Neural cell (in vitro differentiated cells): Measurements from ENCODE around the gene CADM1. TPM values are rescaled to one million over a fixed set of nuclear protein-coding genes. Genes with fewer than 3 reads are reported as not detected.

Experiments
- H2AFZ ChIP-seq: fragments of 200-600, 300-800 bp; sonication (generic), shearing (Covaris generic); 2 replicates; pipeline ENCODE4 v1.6.0; 2014; ENCODE audit warnings: low read depth, mild to moderate bottlenecking, antibody characterized with exemption, low read length, moderate library complexity
- H3F3A ChIP-seq: fragments of 200-600 bp; shearing (Covaris generic); 2 replicates; pipeline ENCODE4 v1.6.1; 2016; ENCODE audit warnings: mild to moderate bottlenecking, moderate library complexity, mixed read lengths, antibody characterized with exemption, low read length; ENCODE audit not compliant: insufficient read depth, poor library complexity, severe bottlenecking
- H3K27ac ChIP-seq: fragments of 200-600, 300-800 bp; sonication (generic), shearing (Covaris generic); 2 replicates; pipeline ENCODE4 v1.5.1; 2014; ENCODE audit warnings: mild to moderate bottlenecking, low read length, moderate library complexity
- H3K27me3 ChIP-seq: fragments of 300-800, 200-600 bp; sonication (generic), shearing (Covaris generic); 2 replicates; pipeline ENCODE4 v1.6.0; 2014; ENCODE audit warnings: mild to moderate bottlenecking, low read depth, low read length, moderate library complexity; ENCODE audit not compliant: insufficient read depth
- H3K36me3 ChIP-seq: fragments of 300-800, 200-600 bp; sonication (generic), shearing (Covaris generic); 2 replicates; pipeline ENCODE4 v1.5.1; 2014; ENCODE audit warnings: mild to moderate bottlenecking, antibody characterized with exemption, low read length, moderate library complexity; ENCODE audit not compliant: insufficient read depth
- H3K4me2 ChIP-seq: fragments of 300-800, 200-600 bp; sonication (generic), shearing (Covaris generic); 2 replicates; pipeline ENCODE4 v1.6.0; 2014; ENCODE audit warnings: mild to moderate bottlenecking, low read length
- H3K4me3 ChIP-seq: fragments of 300-800, 200-600 bp; sonication (generic), shearing (Covaris generic); 2 replicates; pipeline ENCODE4 v1.5.1; 2014; ENCODE audit warnings: mild to moderate bottlenecking, low read length, moderate library complexity
- H3K79me2 ChIP-seq: fragments of 200-600 bp; shearing (Covaris generic); replicated peaks from 2 replicates; pipeline ENCODE4 v1.6.0; 2014; ENCODE audit warnings: mild to moderate bottlenecking, low read length, moderate library complexity; ENCODE audit not compliant: insufficient read depth
- H3K9ac ChIP-seq: fragments of 300-800, 200-600 bp; sonication (generic), shearing (Covaris generic); 2 replicates; pipeline ENCODE4 v1.6.1; 2016; ENCODE audit warnings: mild to moderate bottlenecking, low read length, mixed read lengths
- H3K9me2 ChIP-seq: fragments of 200-600 bp; shearing (Covaris generic); 2 replicates; pipeline ENCODE4 v1.6.1; 2016; ENCODE audit warnings: mild to moderate bottlenecking, low read length, mixed read lengths; ENCODE audit not compliant: insufficient read depth
- H3K9me3 ChIP-seq: fragments of 200-600, 300-800 bp; sonication (generic), shearing (Covaris generic); 2 replicates; pipeline ENCODE4 v1.6.1; 2016; ENCODE audit warnings: mild to moderate bottlenecking, mixed run types, low read length, moderate library complexity, mixed read lengths
- H4K20me1 ChIP-seq: fragments of 200-600 bp; shearing (Covaris generic); 2 replicates; pipeline ENCODE4 v1.6.1; 2016; ENCODE audit warnings: mild to moderate bottlenecking, mixed run types; ENCODE audit not compliant: insufficient read depth
- EP300 ChIP-seq: fragments of 450-650 bp; conservative IDR thresholded peaks from 2 replicates; pipeline ENCODE4 v1.6.1; 2014; ENCODE audit warnings: antibody characterized with exemption, mild to moderate bottlenecking, moderate library complexity; ENCODE audit not compliant: poor library complexity, severe bottlenecking
- EZH2 ChIP-seq: fragments of 200-600, 300-800 bp; shearing (Covaris generic), sonication (generic); IDR thresholded peaks from 2 replicates; pipeline ENCODE4 v1.6.1; 2014; ENCODE audit warnings: antibody characterized with exemption, low read length, borderline replicate concordance, mild to moderate bottlenecking; ENCODE audit not compliant: insufficient read depth, poor library complexity, severe bottlenecking
- MXI1 ChIP-seq: fragments of 450-650 bp; conservative IDR thresholded peaks from 2 replicates; pipeline ENCODE4 v1.6.1; 2014; ENCODE audit warnings: antibody characterized with exemption, mild to moderate bottlenecking; ENCODE audit not compliant: poor library complexity, severe bottlenecking
- POLR2AphosphoS5 ChIP-seq: IDR thresholded peaks from 2 replicates; pipeline ENCODE4 v1.6.1; 2012
- RAD21 ChIP-seq: fragments of 450-650 bp; conservative IDR thresholded peaks from 2 replicates; pipeline ENCODE4 v1.6.1; 2014; ENCODE audit warnings: antibody characterized with exemption, mild to moderate bottlenecking, moderate library complexity
- SMC3 ChIP-seq: fragments of 450-650 bp; conservative IDR thresholded peaks from 2 replicates; pipeline ENCODE4 v1.6.1; 2014; ENCODE audit warnings: antibody characterized with exemption, mild to moderate bottlenecking, moderate library complexity; ENCODE audit not compliant: poor library complexity
- TAF1 ChIP-seq: IDR thresholded peaks from 2 replicates; pipeline ENCODE4 v1.6.1; 2012; ENCODE audit warnings: low read depth
- polyA plus RNA-seq: library from polyadenylated mRNA; depleted of rRNA; stranded (reverse); fragments of >200 nt; gene quantifications from 2 replicates; pipeline ENCODE4 v1.2.3, GENCODE V29; 2014
- TF ChIP-seq, protein P1 (sequence below): fragments of 450-650 bp; IDR thresholded peaks from 2 replicates; pipeline ENCODE4 v1.5.1; 2014; ENCODE audit warnings: antibody characterized with exemption, mild to moderate bottlenecking, moderate library complexity; ENCODE audit not compliant: poor library complexity, severe bottlenecking
- TF ChIP-seq, protein P2 (sequence below): IDR thresholded peaks from 2 replicates; pipeline ENCODE4 v1.6.1; 2012; ENCODE audit warnings: borderline replicate concordance

CADM1 gene
- polyA plus RNA-seq, 1 donor from 2014 or later = 92.1 TPM

DNA sequence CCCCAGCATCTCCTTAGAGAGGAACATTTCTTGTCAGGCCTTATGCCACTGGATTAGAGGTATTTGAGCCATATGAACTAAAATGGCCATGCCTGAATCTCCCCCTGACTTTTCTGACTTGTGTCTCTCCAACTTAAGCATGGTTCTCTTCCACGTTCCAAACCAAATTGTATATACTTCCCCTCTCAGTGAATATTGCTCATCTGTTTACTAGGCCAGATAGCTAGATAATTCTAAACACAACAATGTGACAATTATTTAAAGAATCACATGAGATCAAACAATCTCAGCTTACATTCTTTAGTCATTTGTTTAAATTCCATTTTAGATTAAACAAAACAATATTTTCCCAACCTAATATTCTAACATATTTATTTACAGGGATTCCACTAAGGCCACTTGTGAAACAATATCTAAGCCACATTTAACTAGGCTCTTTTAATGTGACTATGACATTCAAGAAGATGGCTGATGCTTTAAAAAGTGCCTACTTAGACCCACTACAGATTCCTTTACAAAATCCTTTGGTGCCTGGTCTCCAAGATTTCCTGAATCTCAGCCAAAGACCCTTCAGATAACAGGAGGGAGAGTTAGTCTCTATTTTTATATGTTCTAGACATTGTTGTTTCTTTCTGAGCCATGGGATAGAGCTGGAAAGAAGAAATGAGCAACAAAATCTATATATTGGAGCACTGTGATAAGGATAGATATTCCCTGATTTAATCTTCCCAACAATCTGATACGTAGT lies 105.7 kb downstream of the CADM1 start:
- Histone ChIP-seq H3K79me2 (no peaks in the 10 kb centered on the region), H3K36me3 (no peaks in the 10 kb centered on the region), H3K9ac (no peak overlapping the region), H3K27me3 (no peaks in the 10 kb centered on the region), H4K20me1 (no peaks in the 10 kb centered on the region), H3K27ac (no peak overlapping the region), H3K9me3 (no peaks in the 10 kb centered on the region), H3K4me2 (no peak overlapping the region), H3F3A (no peaks in the 10 kb centered on the region), H3K9me2 (no peaks in the 10 kb centered on the region), H2AFZ (no peak overlapping the region), H3K4me3 (no peak overlapping the region)
- no peak for TF ChIP-seq TAF1
- no peak for TF ChIP-seq SMC3
- TF ChIP-seq MXI1 = no peak
- TF ChIP-seq RAD21 = no peak
- TF ChIP-seq, protein P1, sequence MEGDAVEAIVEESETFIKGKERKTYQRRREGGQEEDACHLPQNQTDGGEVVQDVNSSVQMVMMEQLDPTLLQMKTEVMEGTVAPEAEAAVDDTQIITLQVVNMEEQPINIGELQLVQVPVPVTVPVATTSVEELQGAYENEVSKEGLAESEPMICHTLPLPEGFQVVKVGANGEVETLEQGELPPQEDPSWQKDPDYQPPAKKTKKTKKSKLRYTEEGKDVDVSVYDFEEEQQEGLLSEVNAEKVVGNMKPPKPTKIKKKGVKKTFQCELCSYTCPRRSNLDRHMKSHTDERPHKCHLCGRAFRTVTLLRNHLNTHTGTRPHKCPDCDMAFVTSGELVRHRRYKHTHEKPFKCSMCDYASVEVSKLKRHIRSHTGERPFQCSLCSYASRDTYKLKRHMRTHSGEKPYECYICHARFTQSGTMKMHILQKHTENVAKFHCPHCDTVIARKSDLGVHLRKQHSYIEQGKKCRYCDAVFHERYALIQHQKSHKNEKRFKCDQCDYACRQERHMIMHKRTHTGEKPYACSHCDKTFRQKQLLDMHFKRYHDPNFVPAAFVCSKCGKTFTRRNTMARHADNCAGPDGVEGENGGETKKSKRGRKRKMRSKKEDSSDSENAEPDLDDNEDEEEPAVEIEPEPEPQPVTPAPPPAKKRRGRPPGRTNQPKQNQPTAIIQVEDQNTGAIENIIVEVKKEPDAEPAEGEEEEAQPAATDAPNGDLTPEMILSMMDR = no peak
- no peak for TF ChIP-seq EP300
- TF ChIP-seq, protein P2, sequence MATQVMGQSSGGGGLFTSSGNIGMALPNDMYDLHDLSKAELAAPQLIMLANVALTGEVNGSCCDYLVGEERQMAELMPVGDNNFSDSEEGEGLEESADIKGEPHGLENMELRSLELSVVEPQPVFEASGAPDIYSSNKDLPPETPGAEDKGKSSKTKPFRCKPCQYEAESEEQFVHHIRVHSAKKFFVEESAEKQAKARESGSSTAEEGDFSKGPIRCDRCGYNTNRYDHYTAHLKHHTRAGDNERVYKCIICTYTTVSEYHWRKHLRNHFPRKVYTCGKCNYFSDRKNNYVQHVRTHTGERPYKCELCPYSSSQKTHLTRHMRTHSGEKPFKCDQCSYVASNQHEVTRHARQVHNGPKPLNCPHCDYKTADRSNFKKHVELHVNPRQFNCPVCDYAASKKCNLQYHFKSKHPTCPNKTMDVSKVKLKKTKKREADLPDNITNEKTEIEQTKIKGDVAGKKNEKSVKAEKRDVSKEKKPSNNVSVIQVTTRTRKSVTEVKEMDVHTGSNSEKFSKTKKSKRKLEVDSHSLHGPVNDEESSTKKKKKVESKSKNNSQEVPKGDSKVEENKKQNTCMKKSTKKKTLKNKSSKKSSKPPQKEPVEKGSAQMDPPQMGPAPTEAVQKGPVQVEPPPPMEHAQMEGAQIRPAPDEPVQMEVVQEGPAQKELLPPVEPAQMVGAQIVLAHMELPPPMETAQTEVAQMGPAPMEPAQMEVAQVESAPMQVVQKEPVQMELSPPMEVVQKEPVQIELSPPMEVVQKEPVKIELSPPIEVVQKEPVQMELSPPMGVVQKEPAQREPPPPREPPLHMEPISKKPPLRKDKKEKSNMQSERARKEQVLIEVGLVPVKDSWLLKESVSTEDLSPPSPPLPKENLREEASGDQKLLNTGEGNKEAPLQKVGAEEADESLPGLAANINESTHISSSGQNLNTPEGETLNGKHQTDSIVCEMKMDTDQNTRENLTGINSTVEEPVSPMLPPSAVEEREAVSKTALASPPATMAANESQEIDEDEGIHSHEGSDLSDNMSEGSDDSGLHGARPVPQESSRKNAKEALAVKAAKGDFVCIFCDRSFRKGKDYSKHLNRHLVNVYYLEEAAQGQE = no peak
- no peak for TF ChIP-seq EZH2
- no peak for TF ChIP-seq POLR2AphosphoS5

DNA sequence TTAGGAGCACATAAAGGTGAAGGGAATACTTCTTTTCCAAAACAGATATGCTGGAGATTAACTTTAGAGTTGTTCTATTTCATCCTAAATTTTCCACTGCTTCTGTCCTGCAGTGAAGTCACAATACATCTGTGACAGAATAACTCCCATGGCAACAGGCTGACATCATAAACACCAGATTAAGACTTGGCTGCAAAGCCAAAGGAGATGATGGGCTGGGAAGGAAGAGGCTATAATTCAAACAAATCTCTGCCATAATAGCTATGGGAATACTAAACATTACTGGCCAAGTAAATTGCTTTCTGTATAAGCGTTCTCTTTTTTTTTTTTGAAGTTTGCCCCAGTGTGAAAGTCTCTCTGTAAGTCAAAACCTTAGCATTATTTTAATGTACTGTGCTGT lies 107.7 kb downstream of the CADM1 start:
- Histone ChIP-seq H3K4me3 (no peak overlapping the region), H3K9me3 (no peaks in the 10 kb centered on the region), H3F3A (no peaks in the 10 kb centered on the region), H2AFZ (no peak overlapping the region), H3K36me3 (no peaks in the 10 kb centered on the region), H3K27me3 (no peaks in the 10 kb centered on the region), H3K9me2 (no peaks in the 10 kb centered on the region), H3K79me2 (no peaks in the 10 kb centered on the region), H4K20me1 (no peaks in the 10 kb centered on the region), H3K27ac (no peak overlapping the region), H3K9ac (no peak overlapping the region), H3K4me2 (no peak overlapping the region)
- TF ChIP-seq SMC3 = no peak
- no peak for TF ChIP-seq POLR2AphosphoS5
- TF ChIP-seq TAF1 = no peak
- no peak for TF ChIP-seq EZH2
- TF ChIP-seq, protein P2 = no peak
